Midbrain (tissue), 1 donor: ENCODE data around the gene SSPN.

Experiments
- DNase-seq: peaks from one replicate; lab custom pipeline; 2025; lab: John Stamatoyannopoulos, UW

Gene SSPN

DNA sequence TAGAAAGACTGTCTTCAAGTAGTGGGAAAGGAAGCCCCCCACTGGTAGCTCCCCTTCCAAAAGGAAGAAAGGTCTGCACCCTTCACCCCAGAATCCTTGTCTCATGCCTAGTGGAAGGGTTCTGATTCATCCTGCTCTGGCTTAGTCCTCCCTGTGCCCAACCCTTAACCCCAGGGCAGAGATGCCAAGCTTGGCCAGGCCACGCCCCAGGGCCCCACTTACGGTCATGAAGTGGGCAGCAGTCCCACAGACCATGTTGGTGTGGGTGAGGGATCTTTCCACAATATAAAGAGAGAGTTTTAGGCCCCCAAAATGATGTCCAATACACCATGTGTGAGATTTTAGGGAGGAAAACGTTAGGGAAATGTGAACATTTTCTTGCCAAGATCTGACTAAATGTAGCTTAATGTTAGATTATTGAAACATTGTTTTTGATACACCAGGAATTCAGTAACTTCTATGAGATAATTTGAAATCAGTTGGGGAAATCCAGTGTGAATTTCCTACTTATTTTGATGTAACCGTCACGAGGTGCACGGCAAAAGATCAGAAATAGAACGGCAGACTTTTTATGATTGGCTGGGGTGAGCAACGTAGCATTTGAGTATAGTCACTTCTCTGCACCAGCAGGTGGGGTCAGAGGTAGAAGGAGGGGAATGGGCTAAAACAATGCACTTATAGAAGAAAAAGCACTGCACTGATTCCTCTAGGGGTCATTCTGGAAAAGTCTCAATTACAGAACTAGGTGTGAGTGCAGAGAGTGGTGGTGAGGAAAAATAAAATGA lies 8.2 kb upstream of the SSPN start:
- DNase-seq = no peak

GRCh38 chr12:26188127-26188526 lies 7.2 kb upstream of the SSPN start:
- DNase-seq = no peak

DNA sequence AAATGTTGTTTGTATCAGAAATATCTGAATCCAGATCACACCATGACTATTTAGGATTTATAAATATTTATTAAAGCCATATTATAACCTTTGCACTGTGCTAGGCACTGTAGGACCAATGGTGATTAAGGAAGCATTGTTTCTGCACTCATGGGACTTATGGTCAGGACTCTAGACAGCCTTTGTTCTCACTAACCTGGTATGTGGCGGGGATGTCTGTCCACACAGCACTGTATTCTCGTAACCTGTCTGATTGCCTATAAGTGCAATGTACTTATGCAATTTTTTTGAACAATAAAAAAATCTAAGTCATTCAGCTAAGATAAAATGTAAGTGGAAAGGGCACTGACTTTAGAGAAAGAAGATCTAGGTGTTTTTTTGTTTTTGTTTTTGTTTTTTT lies 6.7 kb upstream of the SSPN start:
- no peak for DNase-seq

- DNase-seq = no peak
Measured at GRCh38 chr12:26192142-26192541, 3.2 kb upstream of the SSPN start.

DNA sequence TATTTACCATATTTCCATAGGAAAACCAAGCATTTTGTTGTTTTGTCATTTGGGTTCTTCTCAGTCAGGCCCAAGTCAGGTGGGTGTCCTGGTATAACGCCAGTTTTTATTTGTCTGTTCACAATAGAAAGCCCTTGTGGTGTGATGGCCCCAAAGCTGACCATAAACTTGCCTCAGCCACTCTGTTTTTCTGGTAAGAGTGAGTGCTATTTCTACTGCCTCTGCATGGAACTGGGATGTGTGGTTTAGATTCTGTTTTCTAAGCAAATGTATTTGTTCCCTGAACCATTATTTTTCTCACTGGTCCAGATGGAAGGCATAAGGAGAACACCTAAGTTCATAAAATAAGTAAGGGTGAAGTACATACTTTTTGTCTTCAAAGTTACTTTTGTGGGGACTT lies 1.8 kb upstream of the SSPN start:
- DNase-seq = no peak

GRCh38 chr12:26195641-26196420 lies 458 bp downstream of the SSPN start:
- DNase-seq = peak; percentile 76

DNA sequence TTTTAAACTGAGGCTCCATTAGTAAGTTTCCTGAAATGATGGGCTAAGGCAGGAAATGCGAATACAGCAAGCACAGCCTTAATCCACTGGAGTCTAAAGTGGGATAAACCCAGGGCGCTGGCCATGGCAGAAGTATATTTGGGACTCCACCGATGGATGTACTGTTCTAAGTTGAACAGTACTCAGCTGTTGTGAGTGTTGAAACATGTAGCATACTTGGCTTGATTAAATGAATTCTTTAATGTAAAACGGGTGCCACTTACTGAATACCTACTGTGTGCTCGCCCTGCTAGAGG lies 996 bp downstream of the SSPN start:
- DNase-seq = no peak

GRCh38 chr12:26197832-26198231 lies 2.5 kb downstream of the SSPN start:
- DNase-seq = no peak

DNA sequence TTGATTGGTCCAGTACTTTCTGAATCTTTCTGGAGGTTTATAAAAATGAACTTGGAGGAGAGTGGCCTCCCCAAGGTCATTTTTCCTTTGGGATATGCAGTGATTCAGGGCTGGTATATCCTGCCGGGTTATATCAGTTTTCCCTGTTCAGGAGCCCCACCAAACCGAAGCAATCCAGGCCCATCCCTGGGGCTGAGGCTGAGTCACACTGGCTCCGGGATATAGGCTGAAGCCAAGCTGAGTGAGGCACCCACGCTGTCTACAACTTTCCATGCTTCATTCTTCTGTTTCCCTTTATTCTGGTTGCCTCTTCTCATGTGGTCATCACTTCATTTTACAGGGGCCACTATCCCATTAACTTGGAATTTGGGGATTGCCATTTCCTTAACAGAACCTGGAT lies 3.4 kb downstream of the SSPN start:
- DNase-seq = no peak

DNA sequence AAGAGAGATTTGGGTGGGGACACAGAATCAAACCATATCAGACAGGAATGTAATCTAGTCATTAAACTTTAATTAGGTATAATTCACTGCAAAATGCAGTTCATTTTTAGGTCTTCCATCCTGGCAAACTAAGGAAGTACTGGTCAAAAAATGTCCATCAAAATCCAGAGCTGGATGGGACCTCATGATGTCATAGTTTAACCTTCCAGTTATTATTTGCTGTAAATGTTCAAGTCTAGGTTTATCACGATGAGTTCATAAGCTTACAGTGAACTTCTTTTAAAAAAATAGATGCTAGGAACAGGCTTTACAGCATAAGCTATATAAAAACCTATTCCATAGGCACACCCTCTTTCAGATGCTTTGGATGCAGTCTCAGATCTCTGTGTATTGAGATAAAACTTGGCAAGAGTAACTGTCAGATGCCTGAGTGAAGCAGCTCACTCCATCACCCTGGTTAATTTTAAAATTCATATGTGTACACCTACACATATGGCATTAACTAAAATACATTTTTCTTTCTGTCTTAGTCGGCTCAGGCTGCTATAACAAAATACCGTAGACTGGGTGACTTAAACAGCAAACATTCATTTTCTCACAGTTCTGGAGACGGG lies 7.9 kb downstream of the SSPN start:
- no peak for DNase-seq

DNA sequence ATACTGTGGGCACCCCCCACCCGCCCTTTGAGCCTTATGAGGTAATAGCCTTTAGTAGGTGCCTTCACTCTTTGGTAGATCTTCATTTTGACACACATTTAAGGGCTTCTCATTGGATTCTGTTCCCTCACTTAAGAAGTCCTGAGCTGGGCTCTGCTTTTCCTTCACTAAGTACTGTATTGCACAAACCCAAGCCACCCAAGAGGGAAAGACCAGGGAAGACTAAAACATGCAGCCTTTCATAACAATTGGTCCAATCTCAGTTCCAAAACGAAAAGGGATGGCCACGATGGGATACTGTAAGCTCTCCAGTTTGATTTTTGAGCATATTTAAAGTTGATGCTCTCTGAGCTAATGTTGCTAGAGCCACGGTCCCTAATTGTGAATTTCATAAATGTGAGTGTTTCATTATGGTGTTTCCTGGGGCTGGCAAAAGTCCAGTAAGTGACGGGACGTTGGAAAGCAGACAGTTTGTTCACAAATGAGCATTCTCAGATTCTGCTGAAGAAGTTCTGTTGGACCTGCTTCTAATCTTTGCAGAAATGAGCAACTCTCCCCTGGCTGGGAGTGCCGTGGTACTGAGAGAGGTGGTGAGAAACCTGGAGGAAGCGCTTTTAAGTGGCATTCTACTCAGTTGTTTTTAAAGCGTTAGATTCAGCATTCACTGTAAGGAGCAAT lies 9.4 kb downstream of the SSPN start:
- DNase-seq = peak; percentile 23

DNA sequence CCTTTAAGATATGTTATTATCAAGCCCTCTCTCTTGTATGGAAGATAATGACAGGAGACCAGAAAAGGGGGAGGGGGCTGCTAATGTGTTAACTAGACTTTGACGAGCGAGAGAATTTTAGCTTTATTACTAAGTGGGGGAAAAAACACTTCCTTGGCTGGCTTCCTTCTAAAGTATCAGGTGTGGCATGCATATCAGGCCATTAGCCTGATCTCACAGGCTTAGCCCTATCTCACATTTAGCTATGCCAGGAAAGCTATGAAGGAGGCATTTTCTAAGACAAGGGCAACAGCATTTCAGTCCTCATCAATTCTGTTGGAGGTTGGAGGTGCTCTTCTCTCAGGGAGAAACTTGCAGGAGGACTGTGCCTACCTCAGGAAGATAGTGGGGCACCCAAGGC lies 9.9 kb downstream of the SSPN start:
- no peak for DNase-seq

- DNase-seq = peak; percentile 63
Measured at GRCh38 chr12:26205941-26206340, 10.6 kb downstream of the SSPN start.

DNA sequence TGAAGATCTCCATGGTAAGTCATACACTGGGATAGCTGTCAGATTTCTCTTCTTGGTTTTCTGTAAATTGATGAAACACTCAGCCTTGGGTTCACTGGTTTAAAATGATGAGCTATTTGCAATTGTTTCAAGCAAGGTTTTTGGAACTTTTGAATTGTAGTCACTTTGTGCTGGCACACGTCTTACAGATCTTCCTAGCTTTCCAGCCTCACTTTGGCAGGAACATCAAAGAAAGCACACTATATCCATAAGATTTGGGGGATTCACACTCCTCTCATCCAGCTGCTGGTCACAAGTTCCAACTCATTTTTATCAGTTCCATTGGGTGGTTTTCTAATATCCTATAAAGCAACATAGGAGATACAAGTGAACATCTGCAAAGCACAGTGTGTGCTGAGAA lies 16.0 kb downstream of the SSPN start:
- no peak for DNase-seq

DNA sequence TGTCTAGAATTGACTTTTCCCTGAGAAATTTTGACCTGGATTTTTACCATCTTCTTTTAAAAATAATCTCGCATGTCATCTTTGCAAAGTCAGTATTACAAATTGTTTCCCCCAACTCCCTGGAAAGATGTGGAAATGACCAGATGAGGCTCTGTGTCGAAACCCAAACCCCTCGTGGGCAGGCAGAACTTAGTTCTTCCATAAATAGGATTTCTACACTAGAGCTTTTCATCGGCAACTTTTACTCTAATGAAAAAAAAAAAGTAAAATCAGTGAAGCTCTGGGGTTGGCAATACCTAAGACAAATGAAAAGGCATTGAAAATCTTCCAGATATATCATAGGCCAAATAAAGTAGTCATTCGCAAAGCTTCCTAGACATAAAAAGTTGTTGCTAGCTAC lies 17.0 kb downstream of the SSPN start:
- DNase-seq = no peak

GRCh38 chr12:26212988-26213387 lies 17.6 kb downstream of the SSPN start:
- DNase-seq = no peak

DNA sequence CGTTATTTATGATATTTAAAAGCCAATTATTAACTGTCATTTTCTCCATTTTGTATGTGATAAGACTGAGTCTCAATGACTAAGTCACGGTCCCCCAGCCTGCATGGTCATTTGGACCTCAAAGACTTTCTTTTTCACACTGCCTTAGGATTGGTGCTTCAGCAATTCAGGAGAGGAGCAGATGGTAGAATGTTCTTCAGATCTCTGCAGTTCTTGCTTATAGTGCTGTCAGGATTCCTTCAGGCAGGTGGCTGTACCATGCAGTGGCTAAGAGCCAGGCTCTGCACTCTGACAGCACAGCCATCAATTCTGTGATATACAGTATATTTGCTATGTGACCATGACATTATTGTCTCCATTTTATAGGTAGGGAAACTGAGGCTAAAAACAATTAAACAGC lies 18.7 kb downstream of the SSPN start:
- no peak for DNase-seq

DNA sequence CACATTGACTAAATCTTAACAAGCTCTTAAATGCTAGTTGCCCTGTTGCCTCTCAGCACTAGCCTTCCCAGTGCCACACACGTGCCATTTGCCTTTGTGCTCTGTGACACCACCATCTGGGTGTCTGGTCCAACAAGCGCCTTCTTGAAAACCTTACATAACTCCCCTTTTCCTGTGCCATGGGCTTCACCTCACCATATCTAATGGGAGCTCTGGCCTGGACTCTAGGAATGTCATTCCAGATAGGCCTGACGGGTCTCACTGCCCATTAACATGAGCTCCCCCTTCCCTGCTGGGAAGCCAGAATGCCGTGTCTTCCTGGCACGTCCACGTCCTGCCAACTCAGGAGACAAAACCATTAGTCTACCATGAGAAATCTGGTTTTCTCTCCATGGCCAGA lies 24.4 kb downstream of the SSPN start:
- DNase-seq = no peak

DNA sequence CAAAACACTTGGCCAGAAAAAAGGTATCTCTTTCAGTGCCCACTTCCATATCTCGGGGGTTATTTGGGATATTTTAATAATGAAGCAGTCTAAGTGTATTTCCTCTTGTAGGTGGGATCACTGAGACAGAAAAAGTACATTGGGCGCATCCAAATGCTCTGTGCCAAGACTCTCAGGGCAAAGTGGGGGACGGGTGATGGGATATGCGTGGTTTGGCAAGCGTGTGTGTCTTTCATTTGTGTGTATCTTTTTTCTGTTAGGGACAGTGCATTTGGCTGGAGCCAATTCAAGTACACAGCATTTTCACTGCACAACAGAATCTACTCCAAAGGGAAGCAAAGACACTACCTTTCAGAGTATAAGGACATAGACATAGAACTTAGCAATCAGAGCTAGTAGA lies 29.3 kb downstream of the SSPN start:
- DNase-seq = no peak

DNA sequence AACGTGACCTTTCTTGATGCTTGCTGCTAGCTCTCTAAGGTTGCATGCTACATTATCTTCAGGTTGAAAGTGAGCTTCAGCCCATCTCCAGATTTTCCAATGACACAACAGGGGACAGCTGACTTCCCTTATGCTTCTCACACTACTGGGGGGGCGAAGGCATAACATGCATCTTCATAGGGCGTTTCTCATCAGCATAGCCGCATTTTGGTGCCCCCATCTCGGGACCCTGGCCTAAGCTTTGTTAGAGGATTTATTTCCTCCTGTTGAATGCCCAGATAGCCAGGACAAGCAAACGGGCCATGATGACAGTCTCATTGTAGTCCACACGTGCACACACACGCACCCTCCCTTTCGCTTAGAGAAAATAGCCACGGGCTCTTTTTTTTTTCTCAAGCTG lies 30.7 kb downstream of the SSPN start:
- peak; percentile 63 for DNase-seq

- peak; percentile 76 for DNase-seq
Measured at GRCh38 chr12:26226629-26227360, 31.4 kb downstream of the SSPN start.

DNA sequence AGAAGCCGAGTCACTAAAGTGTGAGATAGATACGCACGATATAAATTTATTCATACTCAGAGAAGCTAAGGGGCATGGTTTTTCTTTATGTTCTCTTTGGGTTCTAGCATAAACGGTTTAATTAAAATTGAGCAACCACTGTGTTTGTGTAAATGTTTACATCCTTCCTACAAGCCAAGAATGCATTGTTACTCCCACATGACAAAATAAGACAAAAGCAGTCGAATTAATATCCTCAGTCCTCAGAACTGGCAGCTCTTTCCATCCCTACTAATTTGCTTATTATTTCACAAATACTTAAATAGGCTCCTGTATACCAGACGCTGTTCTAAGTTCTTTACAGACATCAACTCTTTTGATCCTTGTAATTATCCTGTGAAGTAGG lies 32.0 kb downstream of the SSPN start:
- no peak for DNase-seq
